H1 (cell line): ENCODE results near the gene KCNA2. TPM values are rescaled to one million over a fixed set of nuclear protein-coding genes. Genes with fewer than 3 reads are reported as not detected.

Source experiments
- CTCF ChIA-PET: fragments of 300-600 bp; sonication (Branson Sonifier 250); formaldehyde crosslinking; loops from one replicate; lab custom pipeline; 2021; ENCODE audit not compliant: partially characterized antibody; lab: Charles Lee
- POLR2A ChIA-PET: fragments of 300-600 bp; sonication (Branson Sonifier 250); formaldehyde crosslinking; loops from one replicate; lab custom pipeline; 2021; ENCODE audit warnings: inconsistent platforms; ENCODE audit not compliant: partially characterized antibody; lab: Charles Lee
- DNase-seq, 2 experiments: peaks; one replicate each; pipeline versions ENCODE4 v3.0.0 to v3.0.0-alpha.2; 2010 to 2022; ENCODE audit warnings: low spot score in 2 of 2, low read depth in 1 of 2, mixed read lengths in 1 of 2
- FAIRE-seq: peaks from 2 replicates; lab custom pipeline; 2011; peaks lifted over from hg19 to GRCh38; lab: Jason Lieb, UNC
- H2AFZ ChIP-seq: 2 replicates; pipeline ENCODE4 v1.8.1; 2012; ENCODE audit warnings: low read length, inconsistent platforms
- H2AK5ac ChIP-seq: 2 replicates; pipeline ENCODE4 v1.6.1; 2013; ENCODE audit warnings: low read depth, low read length
- H2BK120ac ChIP-seq: replicated peaks from 2 replicates; pipeline ENCODE3; 2013; ENCODE audit warnings: low read depth, low read length, inconsistent platforms
- H2BK12ac ChIP-seq: 2 replicates; pipeline ENCODE4 v1.6.1; 2013; ENCODE audit warnings: low read depth, low read length
- H2BK15ac ChIP-seq: 2 replicates; pipeline ENCODE4 v1.6.1; 2013; ENCODE audit warnings: low read length
- H2BK20ac ChIP-seq: 2 replicates; pipeline ENCODE4 v1.6.1; 2013; ENCODE audit warnings: low read length
- H2BK5ac ChIP-seq: 2 replicates; pipeline ENCODE4 v1.6.1; 2013; ENCODE audit warnings: low read depth, low read length
- H3K14ac ChIP-seq: 2 replicates; pipeline ENCODE4 v1.6.1; 2013; ENCODE audit warnings: inconsistent platforms; ENCODE audit not compliant: insufficient read length
- H3K18ac ChIP-seq: 2 replicates; pipeline ENCODE4 v1.6.1; 2013; ENCODE audit warnings: low read length; ENCODE audit errors: extremely low read depth
- H3K23ac ChIP-seq: 2 replicates; pipeline ENCODE4 v1.6.1; 2013; ENCODE audit warnings: inconsistent platforms; ENCODE audit not compliant: insufficient read length
- H3K23me2 ChIP-seq: 2 replicates; pipeline ENCODE4 v1.6.1; 2013; ENCODE audit warnings: low read depth, low read length
- H3K27ac ChIP-seq: 2 replicates; pipeline ENCODE4 v1.6.1; 2011; ENCODE audit warnings: low read depth, low read length, inconsistent platforms
- H3K27me3 ChIP-seq, 4 experiments: replicated peaks in 1 of 4; 1 replicate in 1 of 4; 2 replicates in 3 of 4; pipeline versions ENCODE4 v1.6.1 to v1.8.1; 2011 to 2013; ENCODE audit warnings: low read length in 3 of 4, mild to moderate bottlenecking in 3 of 4, inconsistent platforms in 2 of 4, mixed read lengths in 2 of 4, moderate library complexity in 1 of 4; ENCODE audit not compliant: control insufficient read depth in 3 of 4, insufficient read depth in 3 of 4; ENCODE audit errors: extremely low read depth in 1 of 4
- H3K36me3 ChIP-seq, 4 experiments: 2 replicates each; pipeline versions ENCODE4 v1.6.1 to v1.8.1; 2011 to 2013; ENCODE audit warnings: mild to moderate bottlenecking in 4 of 4, low read length in 3 of 4, moderate library complexity in 2 of 4, control low read depth in 1 of 4, inconsistent platforms in 1 of 4; ENCODE audit not compliant: insufficient read depth in 4 of 4, control insufficient read depth in 2 of 4
- H3K4ac ChIP-seq: replicated peaks from 2 replicates; pipeline ENCODE3; 2013; ENCODE audit warnings: low read length, low read depth, mixed read lengths, inconsistent platforms; ENCODE audit not compliant: insufficient read length
- H3K4me1 ChIP-seq, 4 experiments: replicated peaks in 1 of 4; 1 replicate in 1 of 4; 2 replicates in 3 of 4; pipeline versions ENCODE4 v1.6.1 to v1.8.1; 2011 to 2013; ENCODE audit warnings: low read length in 3 of 4, inconsistent platforms in 2 of 4, mixed read lengths in 1 of 4; ENCODE audit not compliant: insufficient read depth in 4 of 4, control insufficient read depth in 3 of 4
- H3K4me2 ChIP-seq, 2 experiments: 2 replicates each; pipeline versions ENCODE4 v1.6.1 to v1.8.1; 2011 to 2013; ENCODE audit warnings: low read depth in 2 of 2, low read length in 2 of 2, control low read depth in 1 of 2, inconsistent platforms in 1 of 2, mild to moderate bottlenecking in 1 of 2; ENCODE audit not compliant: insufficient read depth in 1 of 2
- H3K4me3 ChIP-seq, 4 experiments: fragments of 200-600, 300-600 bp in 1 of 4; sonication (generic), shearing (Covaris generic), sonication (Bioruptor Twin) in 1 of 4; 2 replicates each; pipeline versions ENCODE4 v1.5.1 to v1.8.1; 2011 to 2016; ENCODE audit warnings: low read length in 4 of 4, low read depth in 3 of 4, control low read depth in 2 of 4, inconsistent platforms in 2 of 4, mild to moderate bottlenecking in 2 of 4, mixed read lengths in 1 of 4, moderate library complexity in 1 of 4; ENCODE audit not compliant: insufficient read depth in 2 of 4; ENCODE audit errors: extremely low read depth in 1 of 4
- H3K56ac ChIP-seq: replicated peaks from 2 replicates; pipeline ENCODE3; 2013; ENCODE audit warnings: low read depth, mild to moderate bottlenecking, mixed read lengths, low read length, inconsistent platforms; ENCODE audit not compliant: insufficient read length
- H3K79me1 ChIP-seq: 2 replicates; pipeline ENCODE4 v1.6.1; 2013; ENCODE audit warnings: low read depth, low read length, control low read depth
- H3K79me2 ChIP-seq, 2 experiments: 2 replicates each; pipeline versions ENCODE4 v1.6.1 to v1.8.1; 2012 to 2013; ENCODE audit warnings: low read length in 2 of 2, mild to moderate bottlenecking in 2 of 2, inconsistent platforms in 1 of 2; ENCODE audit not compliant: insufficient read depth in 2 of 2, control insufficient read depth in 1 of 2
- H3K9ac ChIP-seq, 4 experiments: replicated peaks in 1 of 4; 1 replicate in 1 of 4; 2 replicates in 3 of 4; pipeline versions ENCODE4 v1.6.1 to v1.8.1; 2011 to 2013; ENCODE audit warnings: low read depth in 3 of 4, low read length in 3 of 4, control low read depth in 2 of 4, mild to moderate bottlenecking in 2 of 4, moderate library complexity in 2 of 4, inconsistent platforms in 1 of 4; ENCODE audit errors: extremely low read depth in 1 of 4
- H3K9me3 ChIP-seq, 2 experiments: 2 replicates each; pipeline versions ENCODE4 v1.6.1 to v1.8.1; 2012 to 2013; ENCODE audit warnings: mild to moderate bottlenecking in 2 of 2, moderate library complexity in 2 of 2, control low read depth in 1 of 2, inconsistent platforms in 1 of 2, low read depth in 1 of 2, low read length in 1 of 2, mixed read lengths in 1 of 2; ENCODE audit not compliant: insufficient read depth in 2 of 2
- H4K20me1 ChIP-seq, 2 experiments: replicated peaks in 1 of 2; 2 replicates each; pipeline versions ENCODE3 to v1.8.1; 2011 to 2013; ENCODE audit warnings: inconsistent platforms in 2 of 2, low read length in 2 of 2, mild to moderate bottlenecking in 1 of 2; ENCODE audit not compliant: insufficient read depth in 2 of 2, control insufficient read depth in 1 of 2
- H4K5ac ChIP-seq: 2 replicates; pipeline ENCODE4 v1.6.1; 2013; ENCODE audit warnings: low read length, low read depth, mixed read lengths, inconsistent platforms; ENCODE audit not compliant: insufficient read length
- H4K8ac ChIP-seq: 2 replicates; pipeline ENCODE4 v1.8.0; 2013; ENCODE audit warnings: mild to moderate bottlenecking, moderate library complexity, low read length, inconsistent platforms; ENCODE audit not compliant: insufficient read depth; ENCODE audit errors: extremely low read depth
- H4K91ac ChIP-seq: replicated peaks from 2 replicates; pipeline ENCODE3; 2013; ENCODE audit warnings: low read length, mixed read lengths, inconsistent platforms; ENCODE audit not compliant: insufficient read length
- ASH2L ChIP-seq: fragments of 200-600, 300-600 bp; sonication (generic); IDR thresholded peaks from one replicate; pipeline ENCODE4 v1.7.1; 2017; ENCODE audit warnings: low read length
- CTBP2 ChIP-seq: IDR thresholded peaks from 2 replicates; pipeline ENCODE4 v1.7.0; 2011; ENCODE audit warnings: borderline replicate concordance, mild to moderate bottlenecking, moderate library complexity, mixed read lengths, low read length; ENCODE audit not compliant: insufficient read depth, insufficient read length
- GABPA ChIP-seq: IDR thresholded peaks from 2 replicates; pipeline ENCODE4 v1.6.1; 2011; ENCODE audit warnings: mild to moderate bottlenecking, low read length, moderate library complexity, borderline replicate concordance; ENCODE audit not compliant: insufficient read depth
- GTF2F1 ChIP-seq: IDR thresholded peaks from 2 replicates; pipeline ENCODE4 v1.6.1; 2012; ENCODE audit warnings: low read depth, low read length, improper control_type of control experiment, borderline replicate concordance
- HDAC6 ChIP-seq: IDR thresholded peaks from one replicate; pipeline ENCODE4 v1.7.1; 2012; ENCODE audit warnings: low read depth, mild to moderate bottlenecking, inconsistent platforms, low read length, moderate library complexity
- NRF1 ChIP-seq: IDR thresholded peaks from 2 replicates; pipeline ENCODE4 v1.6.1; 2011; ENCODE audit warnings: mild to moderate bottlenecking, low read depth, low read length, improper control_type of control experiment
- POU5F1 ChIP-seq: IDR thresholded peaks from 2 replicates; pipeline ENCODE4 v1.6.1; 2011; ENCODE audit warnings: low read depth, mild to moderate bottlenecking, low read length, moderate library complexity
- RFX5 ChIP-seq: IDR thresholded peaks from 2 replicates; pipeline ENCODE4 v1.6.1; 2011; ENCODE audit warnings: low read depth, low read length, improper control_type of control experiment, borderline replicate concordance
- RXRA ChIP-seq: IDR thresholded peaks from 2 replicates; pipeline ENCODE4 v1.6.1; 2011; ENCODE audit warnings: low read depth, mild to moderate bottlenecking, low read length, moderate library complexity; ENCODE audit not compliant: insufficient read depth
- SAP30 ChIP-seq: fragments of 300-600 bp; sonication (generic); IDR thresholded peaks from 2 replicates; pipeline ENCODE4 v1.7.1; 2012; ENCODE audit warnings: low read length, moderate library complexity, mild to moderate bottlenecking, inconsistent platforms; ENCODE audit not compliant: insufficient read depth, insufficient replicate concordance
- SIN3A ChIP-seq, 2 experiments: IDR thresholded peaks in 1 of 2; conservative IDR thresholded peaks in 1 of 2; 2 replicates each; pipeline ENCODE4 v1.6.1; 2011 to 2012; ENCODE audit warnings: low read length in 2 of 2, improper control_type of control experiment in 1 of 2, low read depth in 1 of 2, mild to moderate bottlenecking in 1 of 2
- SIRT6 ChIP-seq: IDR thresholded peaks from one replicate; pipeline ENCODE4 v1.7.1; 2012; ENCODE audit warnings: low read length, inconsistent platforms
- SP1 ChIP-seq: IDR thresholded peaks from 2 replicates; pipeline ENCODE4 v1.6.1; 2011; ENCODE audit warnings: low read depth, low read length
- TCF12 ChIP-seq: IDR thresholded peaks from 2 replicates; pipeline ENCODE4 v1.6.1; 2011; ENCODE audit warnings: low read depth, mild to moderate bottlenecking, low read length
- WGBS, 2 experiments: shearing (Covaris generic) in 1 of 2; methylation state at CpG; one replicate each; pipeline versions ENCODE4 v1.1.6 to v1.1.7; 2013 to 2015; ENCODE audit warnings: low lambda C conversion rate in 2 of 2, mixed read lengths in 2 of 2, inconsistent platforms in 1 of 2, low coverage in 1 of 2, missing lambda C conversion rate in 1 of 2; ENCODE audit not compliant: insufficient replicate concordance in 2 of 2, insufficient coverage in 1 of 2, insufficient read length in 1 of 2; ENCODE audit errors: extremely low coverage in 1 of 2, missing lambda C conversion rate in 1 of 2; 5-methylcytosine and 5-hydroxymethylcytosine counted together
- polyA plus RNA-seq, 7 experiments: library from polyadenylated mRNA; depleted of rRNA in 3 of 7; stranded (reverse) in 5 of 7; unstranded in 2 of 7; fragments of >200 nt in 5 of 7; fragments of 200-250 nt in 2 of 7; gene quantifications; 1 replicate in 5 of 7; 2 replicates in 1 of 7; 4 replicates in 1 of 7; pipeline versions ENCODE4 v1.2.1 to v1.2.3, GENCODE V29; 2011 to 2013; ENCODE audit warnings: missing spikeins in 2 of 7, mixed read lengths in 2 of 7
- total RNA-seq: library from RNA; stranded (reverse); fragmentation: NEBNext Ultra II Directional; extraction: Animal tissue kit (Norgen Biotek cat#: 25700); gene quantifications from 2 replicates; pipeline ENCODE4 v1.2.1, GENCODE V29; 2021

The KCNA2 gene
- total and polyA plus RNA-seq, 2 of the 8 experiments (the other 6 are each of a cell fraction or from before 2014, with no cell fraction given): 0.26 to 0.78 TPM

GRCh38 chr1:110570901-110571300 is 35.3 kb downstream of the KCNA2 start:
- H3K56ac ChIP-seq: no peak overlapping the region
- no peaks in the 10 kb centered on the region for H3K23me2 ChIP-seq
- POLR2A ChIA-PET: no interaction called here
- CTCF ChIA-PET: interaction anchor here (0.6 to 7.4 kb wide), 5 partner anchors 9 to 195 kb away, joined by 3 to 46 read pairs (median 5); no protein-coding TSS in a partner anchor
- no peak overlapping the region for H3K27ac ChIP-seq
- no peak overlapping the region for H4K5ac ChIP-seq
- no peak overlapping the region for H3K9ac ChIP-seq
- no peak overlapping the region for H3K14ac ChIP-seq
- H3K23ac ChIP-seq: no peak overlapping the region
- H3K4me1 ChIP-seq: no peaks in the 10 kb centered on the region
- no peaks in the 10 kb centered on the region for H3K79me2 ChIP-seq
- FAIRE-seq (no peak), DNase-seq (no peak)
- H3K4me3 ChIP-seq: no peak overlapping the region
- H3K4me2 ChIP-seq: no peak overlapping the region
- no peak overlapping the region for H2BK5ac ChIP-seq
- H2BK120ac ChIP-seq: no peak overlapping the region
- 75% methylated on average over 4 of the region's 4 CpGs; no CpG with 5 or more reads in 1 of the 2 experiments for WGBS, 2 experiments
- no peaks in the 10 kb centered on the region for H3K9me3 ChIP-seq
- H2BK15ac ChIP-seq: no peak overlapping the region
- no peak overlapping the region for H3K18ac ChIP-seq
- H3K4ac ChIP-seq: no peak overlapping the region
- H4K91ac ChIP-seq: no peak overlapping the region
- H2AK5ac ChIP-seq: no peak overlapping the region
- peaks cover 14 to 32% (median 20%) of the 10 kb centered on the region in 4 experiments for H3K27me3 ChIP-seq
- H4K20me1 ChIP-seq: no peaks in the 10 kb centered on the region
- no peaks in the 10 kb centered on the region for H3K79me1 ChIP-seq
- no peak overlapping the region for H2AFZ ChIP-seq
- H2BK12ac ChIP-seq: no peak overlapping the region
- no peak overlapping the region for H4K8ac ChIP-seq
- H3K36me3 ChIP-seq: no peaks in the 10 kb centered on the region
- H2BK20ac ChIP-seq: no peak overlapping the region
- TF ChIP-seq SAP30 (no peak), POU5F1 (no peak), GABPA (no peak), TCF12 (no peak), NRF1 (no peak), ASH2L (no peak), GTF2F1 (no peak), RFX5 (no peak), CTBP2 (no peak), SIRT6 (no peak), RXRA (no peak), SIN3A (conservative IDR thresholded peaks at IDR 0.05 in 1 of 2, IDR thresholded peaks at IDR 0.05 in 1 of 2; ENCODE audit: low read depth in 1 of 2, low read length in 2 of 2) (no peak), HDAC6 (no peak), SP1 (no peak)
